Spleen (tissue), 7 donors: ENCODE data around the gene ATP8A2.

ENCODE experiments used
- CTCF ChIP-seq, 11 experiments: fragments of 200-600 bp in 7 of 11; fragments of 450-650 bp in 4 of 11; sonication (generic) in 4 of 11; IDR thresholded peaks in 8 of 11; conservative IDR thresholded peaks in 3 of 11; 1 replicate in 7 of 11; 2 replicates in 4 of 11; pipeline versions ENCODE4 v1.4.0 to v1.8.0; 2016 to 2021; ENCODE audit warnings: antibody characterized with exemption in 11 of 11, inconsistent platforms in 4 of 11, mild to moderate bottlenecking in 1 of 11
- POLR2A ChIP-seq, 3 donors: fragments of 450-650 bp; IDR thresholded peaks; one replicate each; pipeline ENCODE4 v1.5.1; 2017; ENCODE audit warnings: antibody characterized with exemption in 3 of 3, mild to moderate bottlenecking in 1 of 3
- donor health status: DM: no; HTN: no; CAD: no; lungs with moderate emphysema.
- donor health status: DM: no; HTN: no; CAD: no.
- donor health status: DM: no; HTN: no; CAD: no.

GRCh38 chr13:25397763-25398162, 26.0 kb downstream of the ATP8A2 start:
- no peak for TF ChIP-seq POLR2A (IDR thresholded peaks at IDR 0.05)
- TF ChIP-seq CTCF (IDR thresholded peaks at IDR 0.05 in 8 of 11, conservative IDR thresholded peaks at IDR 0.05 in 3 of 11) = no peak
